GM19035 (cell line): ENCODE results near the gene EXD3.
"Not testable (repeated sequence)": the region's sequence is repeated elsewhere in the genome, so short reads cannot be mapped to it uniquely, and the experiment has no call there.

Experiments
- ATAC-seq: cut with Tn5 transposase; IDR thresholded peaks from one replicate; pipeline ENCODE4 v1.9.1; 2021; ENCODE audit not compliant: unreplicated experiment

The EXD3 gene

GRCh38 chr9:137411645-137412380, 11.1 kb downstream of the EXD3 start:
- no peak for ATAC-seq

DNA sequence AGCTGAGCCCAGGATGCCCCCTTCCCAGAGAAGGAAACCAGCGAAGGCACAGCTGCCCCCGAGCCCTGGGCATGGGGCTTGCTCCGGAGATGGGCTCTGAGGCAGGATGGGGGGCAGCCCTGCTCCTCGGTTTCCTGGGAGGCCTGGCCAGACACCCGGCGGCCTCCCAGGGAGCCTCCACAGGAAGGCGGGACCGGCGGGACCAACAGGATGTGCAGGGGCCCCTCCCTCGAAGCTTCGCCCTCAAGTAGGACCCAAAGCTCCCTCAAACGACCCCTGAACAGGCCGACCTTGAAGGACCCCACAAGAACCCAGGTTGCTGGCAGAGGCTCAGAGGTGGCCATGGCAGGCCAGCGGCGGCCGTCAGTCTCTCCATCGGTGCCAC, 11.7 kb downstream of the EXD3 start:
- ATAC-seq = no peak

DNA sequence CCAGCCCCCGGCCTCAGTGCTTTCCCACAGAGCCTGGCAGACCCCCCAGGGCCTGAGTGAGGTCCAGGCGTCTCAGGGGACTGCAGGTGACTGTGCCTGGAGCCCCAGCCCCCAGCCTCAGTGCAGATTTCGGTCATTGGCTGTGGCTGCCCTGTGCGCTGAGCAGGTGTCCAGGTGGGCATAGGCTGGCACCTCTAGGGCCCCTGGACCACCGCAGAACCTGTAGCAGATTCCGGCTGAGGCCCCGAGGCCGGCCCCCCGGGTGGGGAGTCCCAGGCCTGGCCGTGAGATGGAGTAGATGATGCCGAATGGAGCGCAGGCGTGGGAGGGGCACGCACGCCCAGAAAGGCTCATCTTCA, 12.1 kb downstream of the EXD3 start:
- ATAC-seq = no peak

DNA sequence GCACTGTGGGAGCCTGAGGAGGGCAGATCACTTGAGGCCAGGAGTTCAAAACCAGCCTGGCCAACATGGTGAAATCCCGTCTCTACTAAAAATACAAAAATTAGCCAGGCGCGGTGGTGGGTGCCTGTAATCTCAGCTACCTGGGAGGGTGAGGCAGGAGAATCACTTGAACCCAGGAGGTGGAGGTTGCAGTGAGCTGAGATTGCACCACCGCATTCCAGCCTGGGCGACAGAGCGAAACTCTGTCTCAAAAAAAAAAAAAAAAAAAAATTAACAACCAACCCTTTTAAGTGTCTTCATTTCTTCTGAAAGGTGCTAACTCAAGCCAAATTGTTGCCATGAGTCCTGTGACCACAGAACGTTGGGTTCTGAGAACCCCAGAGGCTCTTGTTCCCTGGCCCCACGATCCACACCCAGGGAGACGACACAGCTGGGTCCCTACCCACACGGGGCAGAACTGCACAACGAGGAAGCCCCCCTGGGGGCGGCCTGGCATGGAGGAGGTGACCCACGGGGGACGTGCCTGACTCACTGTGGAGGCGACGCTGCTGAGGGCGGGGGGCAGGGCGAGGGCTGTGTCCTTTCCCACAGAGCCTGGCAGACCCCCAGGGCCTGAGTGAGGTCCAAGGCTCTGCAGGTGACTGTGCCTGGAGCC, 12.6 kb downstream of the EXD3 start:
- not testable (repeated sequence) for ATAC-seq

DNA sequence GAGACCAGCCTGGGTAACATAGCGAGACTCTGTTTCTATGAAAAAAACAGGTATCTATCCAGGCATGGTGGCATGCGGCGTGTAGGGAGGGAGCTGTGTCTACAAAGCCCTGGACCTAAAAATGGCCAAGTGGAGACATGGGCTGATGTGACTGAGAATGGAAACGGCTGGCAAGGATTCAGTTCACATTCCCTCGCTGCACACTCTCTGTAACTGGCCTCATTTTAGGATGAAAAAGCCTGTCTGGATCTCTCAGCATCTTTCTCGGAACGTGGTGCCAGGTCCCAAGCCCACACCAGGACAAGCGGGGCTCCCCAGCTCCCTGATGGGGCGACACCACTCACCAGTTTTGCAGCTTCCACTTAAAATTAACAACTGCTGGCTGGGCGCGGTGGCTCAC, 13.4 kb downstream of the EXD3 start:
- ATAC-seq = no peak

DNA sequence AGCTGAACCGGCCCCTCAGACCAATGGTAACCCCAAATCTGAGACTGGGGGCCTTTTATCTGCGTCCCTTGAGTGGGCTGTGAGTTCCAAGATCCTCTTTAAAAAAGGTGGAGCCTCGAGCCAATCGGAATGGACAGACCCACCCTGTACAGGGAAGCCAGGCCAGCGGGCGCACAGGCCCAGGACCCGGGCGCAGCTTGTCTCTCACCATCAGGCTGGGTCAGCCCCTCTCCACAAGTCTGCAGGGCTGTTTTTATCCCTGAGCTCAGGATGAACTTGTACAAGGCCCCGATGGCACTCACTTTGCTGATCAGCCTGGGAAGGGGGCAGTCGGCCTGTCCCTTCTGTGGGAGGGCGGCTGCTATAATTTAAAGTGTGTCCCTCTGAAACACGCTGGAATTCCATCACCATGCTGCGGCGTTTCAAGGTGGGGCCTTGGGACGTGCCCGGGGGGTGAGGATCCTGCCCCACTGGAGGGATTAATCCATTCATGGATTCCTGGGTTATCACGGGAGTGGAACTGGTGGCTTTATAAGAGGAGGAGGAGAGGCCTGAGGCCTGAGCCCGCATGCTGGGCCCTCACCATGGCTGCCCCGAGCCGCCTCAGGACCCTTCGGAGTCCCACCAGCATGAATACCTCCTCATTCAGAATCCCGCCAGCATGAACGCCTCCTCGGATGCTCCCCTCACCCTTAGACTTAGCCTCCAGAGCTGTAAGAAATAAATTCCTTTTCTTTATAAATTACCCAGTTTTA, 14.1 kb downstream of the EXD3 start:
- ATAC-seq = no peak

- no peak for ATAC-seq
These were observed 15.2 kb downstream of the EXD3 start for GRCh38 chr9:137407590-137408300.

DNA sequence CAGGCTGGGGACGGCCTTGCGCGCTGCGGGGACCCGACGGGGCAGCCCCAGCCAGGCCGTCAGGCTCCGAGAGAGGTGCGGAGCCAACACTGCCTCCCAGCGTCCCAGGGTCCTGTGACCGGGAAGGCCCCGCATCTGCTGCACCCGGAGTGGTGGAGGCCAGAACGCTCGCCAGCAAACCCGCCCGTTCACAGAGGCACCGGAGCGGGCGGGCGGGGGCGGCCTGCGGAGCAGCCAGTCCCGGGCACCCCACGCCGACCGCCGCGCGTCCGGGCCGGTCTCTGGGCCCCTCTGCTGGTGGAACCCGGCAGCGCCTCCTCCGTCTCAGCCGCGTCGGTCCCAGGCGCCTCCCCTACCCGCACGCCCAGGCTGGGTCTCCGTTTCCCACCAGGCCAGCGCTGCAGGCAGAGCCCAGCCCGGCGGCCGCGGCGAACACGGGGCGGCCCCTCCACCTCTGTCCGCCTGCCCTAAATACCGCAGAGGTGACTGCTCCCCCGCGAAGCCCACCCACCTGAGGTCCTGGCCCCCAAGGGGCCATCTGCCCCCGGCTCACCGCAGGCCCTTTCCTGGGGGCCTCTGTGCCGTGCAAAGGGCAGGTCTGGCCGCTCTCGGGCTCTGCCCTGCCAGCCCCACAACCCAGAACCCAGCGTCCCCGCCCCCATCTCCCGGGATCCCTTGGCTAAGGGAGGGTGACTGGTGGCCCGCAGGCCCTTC, 15.9 kb downstream of the EXD3 start:
- no peak for ATAC-seq

DNA sequence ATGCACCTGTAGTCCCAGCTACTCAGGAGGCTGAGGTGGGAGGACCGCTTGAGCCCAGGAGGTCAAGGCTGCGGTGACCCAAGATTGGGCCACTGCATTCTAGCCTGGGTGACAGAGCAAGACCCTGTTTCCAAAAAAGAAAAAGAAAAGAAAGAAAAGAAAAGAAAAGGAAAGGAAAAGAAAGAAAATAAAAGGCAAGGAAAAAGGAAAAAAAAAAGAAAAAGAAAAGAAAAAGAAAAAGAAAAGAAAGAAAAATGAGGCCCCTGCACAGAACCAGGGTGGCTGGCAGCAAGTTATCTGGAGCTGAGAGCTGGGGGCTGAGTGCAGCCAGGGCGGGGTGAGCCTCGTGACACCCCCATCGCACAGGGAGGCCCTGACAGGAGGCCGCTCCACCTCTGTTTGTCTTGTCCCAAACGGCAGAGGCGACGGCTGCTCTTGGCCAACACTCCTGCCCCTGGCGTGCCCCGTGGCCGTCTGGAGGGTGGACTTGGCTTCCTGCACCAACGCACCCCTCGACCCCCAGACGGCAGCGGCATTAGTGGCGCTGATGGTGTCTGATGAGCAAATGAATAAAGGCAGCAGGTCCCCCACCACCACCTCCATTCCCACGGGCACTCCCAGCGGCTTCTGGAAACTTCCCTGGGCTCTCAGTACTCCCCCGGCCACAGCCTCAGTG, 16.7 kb downstream of the EXD3 start:
- no peak for ATAC-seq

- ATAC-seq = no peak
These were observed 17.3 kb downstream of the EXD3 start for GRCh38 chr9:137405677-137406081.

GRCh38 chr9:137404961-137405567, 17.9 kb downstream of the EXD3 start:
- no peak for ATAC-seq

DNA sequence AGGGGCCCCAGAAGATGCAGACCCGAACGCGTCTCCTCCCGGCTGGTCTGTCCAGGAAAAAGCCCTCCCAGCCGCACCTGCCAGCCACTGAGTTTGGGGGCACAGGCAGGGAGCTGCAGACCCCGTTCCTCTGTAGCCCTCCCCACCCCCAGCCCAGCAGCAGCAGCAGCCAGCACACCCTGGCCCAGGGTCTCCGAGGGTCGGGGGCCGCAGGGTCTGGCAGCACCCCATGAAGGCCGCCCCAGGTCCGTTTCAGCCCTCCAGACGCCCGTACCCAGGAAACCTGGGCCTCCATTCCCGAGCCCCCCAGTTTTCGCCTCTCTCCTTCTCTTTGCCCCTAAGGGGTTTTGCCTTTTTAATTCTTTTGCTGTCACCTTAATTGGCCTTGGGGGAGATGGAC, 19.7 kb downstream of the EXD3 start:
- ATAC-seq = no peak

- ATAC-seq = no peak
These were observed 20.2 kb downstream of the EXD3 start for GRCh38 chr9:137402746-137403145.

- ATAC-seq = no peak
These were observed 24.1 kb downstream of the EXD3 start for GRCh38 chr9:137398561-137399468.

DNA sequence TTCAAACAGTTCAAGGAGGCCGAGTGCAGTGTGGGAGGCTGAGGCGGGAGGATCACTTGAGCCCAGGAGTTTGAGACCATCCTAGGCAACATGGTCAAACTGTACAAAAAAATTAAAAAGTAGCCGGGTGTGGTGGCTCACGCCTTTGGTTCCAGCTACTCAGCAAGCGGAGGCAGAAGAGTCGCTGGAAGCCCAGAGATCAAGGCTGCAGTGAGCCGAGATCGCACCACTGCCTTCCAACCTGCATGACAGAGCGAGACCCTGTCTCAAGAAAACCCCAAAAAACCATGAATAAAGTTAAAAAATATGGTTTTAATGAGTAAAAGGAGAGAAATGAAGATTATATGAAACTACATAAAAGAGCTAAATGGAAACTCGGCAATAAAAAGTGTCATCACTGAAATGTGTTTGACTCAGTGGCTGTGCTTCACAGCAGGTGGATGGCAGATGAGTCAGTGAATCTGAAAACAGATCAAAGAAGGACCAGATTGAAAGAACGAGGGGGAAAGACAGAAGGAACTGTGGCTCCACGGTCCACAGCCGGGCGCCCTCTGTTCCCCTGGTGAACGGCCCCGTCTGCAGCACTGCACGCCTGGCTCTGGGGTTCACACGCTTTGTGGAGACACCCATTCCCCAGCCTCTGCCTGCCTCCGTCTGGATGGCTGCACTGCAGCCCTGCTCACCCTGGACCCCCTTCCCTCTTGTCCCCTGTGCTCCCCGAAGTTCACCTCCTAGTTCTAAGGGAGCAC, 25.1 kb downstream of the EXD3 start:
- no peak for ATAC-seq

- no peak for ATAC-seq
These were observed 26.2 kb downstream of the EXD3 start for GRCh38 chr9:137396634-137397367.

DNA sequence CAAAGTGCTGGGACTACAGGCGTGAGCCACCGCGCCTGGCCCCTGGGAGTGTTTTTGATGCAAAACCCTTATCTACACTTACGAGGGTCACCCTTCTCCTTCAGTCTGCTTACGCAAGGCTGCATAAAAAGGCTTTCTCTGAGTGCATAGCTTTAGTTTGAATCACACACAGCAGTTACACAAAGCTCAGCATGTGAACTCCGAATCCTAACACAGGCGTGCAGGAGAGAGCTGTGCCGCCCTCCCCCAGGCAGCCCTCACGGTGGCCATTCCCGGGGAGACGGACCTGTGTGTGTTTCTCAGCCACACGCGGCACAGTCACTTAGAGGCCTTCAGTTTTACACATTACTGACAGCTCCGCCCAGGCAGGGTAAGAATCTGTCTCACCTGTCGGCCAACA, 26.7 kb downstream of the EXD3 start:
- no peak for ATAC-seq

DNA sequence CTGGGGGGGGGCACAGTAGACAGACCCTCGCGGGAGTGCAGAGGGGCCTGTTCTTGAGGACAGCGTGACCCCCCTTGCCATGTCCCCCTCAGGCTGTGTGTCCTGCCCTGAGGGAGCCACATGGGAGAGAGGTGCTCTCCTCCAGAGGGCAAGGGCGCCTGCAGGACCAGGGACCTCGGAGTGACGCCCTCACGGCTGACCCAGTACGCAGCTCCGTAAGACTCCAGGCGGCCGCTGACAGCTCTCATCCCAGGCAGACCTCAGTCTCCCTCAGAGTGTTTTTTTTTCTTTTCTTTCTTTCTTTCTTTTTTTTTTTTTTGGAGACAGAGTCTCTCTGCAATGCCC, 27.3 kb downstream of the EXD3 start:
- no peak for ATAC-seq
